NB4 (cell line): Measurements from ENCODE around the gene ZNF544.
A peak's percentile ranks its signal among the peaks of the same experiment; 100 is the strongest.

Experiments
- DNase-seq: peaks from one replicate; pipeline ENCODE4 v3.0.0; 2010; ENCODE audit warnings: low read depth
- H3K4me3 ChIP-seq: one replicate; pipeline ENCODE4 v1.5.1; 2011; ENCODE audit warnings: mild to moderate bottlenecking, low read depth, low read length, moderate library complexity
- CTCF ChIP-seq: IDR thresholded peaks from one replicate; pipeline ENCODE4 v1.5.1; 2012; ENCODE audit warnings: low read depth, low read length
- MAX ChIP-seq: IDR thresholded peaks from 2 replicates; pipeline ENCODE4 v1.6.1; 2011; ENCODE audit warnings: low read depth, low read length
- MYC ChIP-seq: IDR thresholded peaks from 2 replicates; pipeline ENCODE4 v1.6.1; 2011; ENCODE audit warnings: low read depth, low read length
- POLR2A ChIP-seq: IDR thresholded peaks from 2 replicates; pipeline ENCODE4 v1.6.1; 2011; ENCODE audit warnings: mild to moderate bottlenecking; ENCODE audit not compliant: insufficient read length; ENCODE audit errors: extremely low read depth

ZNF544 gene

GRCh38 chr19:58228585-58229254 lies at the start of gene ZNF544:
TSS of gene ZNF544 (plus strand) at chr19:58228914. CDS start at chr19:58244024, 15,110 bp downstream.
- TF ChIP-seq MAX, result no peak
- no peak for TF ChIP-seq CTCF
- peak; percentile 56 for TF ChIP-seq POLR2A
- no peak for TF ChIP-seq MYC
- DNase-seq, result peak; percentile 81
- H3K4me3 ChIP-seq, result peak within 1 kb of the TSS; percentile 73

GRCh38 chr19:58181902-58182576 lies 46.7 kb upstream of the ZNF544 start:
- DNase-seq, result peak; percentile 77
- TF ChIP-seq MAX (no peak), CTCF (peak; percentile 59)
- H3K4me3 ChIP-seq, result peak overlapping the region; percentile 65

DNA sequence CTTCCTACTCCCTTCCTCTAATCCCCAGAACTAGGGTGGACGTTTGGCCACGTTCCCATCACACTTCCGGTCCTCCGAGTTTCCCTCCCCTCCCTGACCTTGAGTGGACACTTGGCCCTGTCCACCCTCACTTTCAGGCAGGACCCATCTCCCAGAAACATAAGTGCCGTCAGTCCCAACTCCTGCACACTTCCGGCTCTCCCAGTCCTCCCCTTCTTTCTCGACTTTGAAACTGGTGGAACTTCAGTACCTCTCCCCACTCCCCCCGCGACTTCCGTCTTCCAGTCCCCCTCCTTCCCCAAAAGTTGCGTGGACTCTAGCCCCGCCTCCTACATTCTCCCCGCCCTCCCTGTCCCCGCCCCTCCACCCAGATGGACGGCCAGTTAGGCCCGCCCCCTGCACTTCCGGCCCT lies 46.1 kb upstream of the ZNF544 start:
- peak; percentile 89 for DNase-seq

DNA sequence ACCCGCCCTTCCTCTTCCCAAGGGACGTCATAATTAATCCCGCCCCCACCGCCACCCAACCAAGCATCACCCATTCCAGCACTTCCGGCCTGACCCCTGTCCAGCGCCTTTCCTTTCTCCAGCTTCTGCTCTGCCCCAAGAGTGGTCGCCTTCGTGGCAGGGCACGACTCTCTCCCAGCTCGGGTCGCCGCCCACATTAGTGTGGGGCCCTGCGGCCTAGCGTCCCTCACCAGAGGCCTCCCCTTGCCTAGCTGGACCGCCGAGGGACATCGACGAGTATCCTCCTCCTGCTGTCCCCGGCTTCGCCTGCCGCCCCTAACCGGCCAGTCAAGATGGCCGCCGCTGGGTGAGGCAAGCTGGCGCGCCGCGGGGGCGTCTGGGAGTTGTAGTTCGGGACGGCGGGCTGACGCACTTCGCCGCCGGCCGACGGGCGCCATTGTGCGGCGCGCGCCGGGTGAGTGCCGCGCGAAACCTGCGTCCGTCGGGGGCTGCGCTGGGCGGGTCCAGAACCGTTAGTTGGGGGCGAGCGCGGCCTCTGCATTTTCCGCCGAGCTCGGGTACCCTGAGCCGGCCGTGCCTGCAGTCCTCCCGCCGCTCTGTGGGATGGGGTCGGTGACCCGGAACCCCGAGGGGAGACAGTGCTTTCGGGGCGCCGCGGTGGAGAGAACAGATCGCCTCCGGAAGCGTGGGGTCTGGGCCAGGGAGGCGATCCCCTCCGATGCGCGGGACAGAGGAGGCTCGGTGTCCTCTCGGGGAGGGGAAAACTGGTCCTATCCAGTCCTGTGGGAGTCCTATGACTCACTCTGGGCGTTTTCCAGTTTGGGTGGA lies 45.5 kb upstream of the ZNF544 start, which contains the start of gene ZNF274:
ZNF274 (plus strand) TSS at position 73 of the 828 bp plus-strand sequence. CDS start 905 bp downstream, outside the sequence.
- DNase-seq, result peak; percentile 92
- peak within 1 kb of the TSS; percentile 78 for H3K4me3 ChIP-seq
- TF ChIP-seq POLR2A, result peak; percentile 79
- TF ChIP-seq MAX, result peak; percentile 51
- peak; percentile 78 for TF ChIP-seq MYC
- no peak for TF ChIP-seq CTCF

More for the DNA sequence above, 46.1 kb upstream of the ZNF544 start:
- H3K4me3 ChIP-seq, result peak overlapping the region; percentile 65
- no peak for TF ChIP-seq POLR2A

DNA sequence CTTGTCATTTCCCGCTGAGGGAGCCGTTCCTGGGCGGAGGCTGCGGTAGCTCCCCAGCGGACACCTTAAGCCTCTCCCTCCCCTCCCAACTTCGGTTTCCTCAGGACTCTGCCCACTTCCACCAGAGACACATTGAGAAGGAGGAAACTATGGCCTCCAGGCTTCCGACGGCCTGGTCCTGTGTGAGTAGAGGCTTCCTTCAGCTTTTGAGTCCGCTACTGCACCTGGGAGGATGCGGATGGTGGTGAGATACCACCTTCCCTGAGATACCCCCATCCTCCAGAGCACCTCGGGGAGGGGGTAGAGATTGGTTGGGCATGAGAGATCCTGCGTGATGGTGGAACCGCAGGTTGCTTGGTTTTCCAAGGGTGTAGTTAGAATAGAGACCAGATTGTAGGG lies 44.9 kb upstream of the ZNF544 start:
- DNase-seq, result no peak
- TF ChIP-seq MYC (no peak), MAX (no peak), CTCF (no peak), POLR2A (no peak)
- peak overlapping the region; percentile 78 for H3K4me3 ChIP-seq
